GM20431 (cell line): ENCODE measurements around the gene TSPAN9.

Experiments
- in situ Hi-C: fragments of 300-500 bp; cut with MseI, MboI; formaldehyde crosslinking; loops from one replicate; pipeline ENCODE4 v1.15.0; 2020; ENCODE audit warnings: low sequenced_read_pairs; ENCODE audit not compliant: unreplicated experiment

TSPAN9 gene

GRCh38 chr12:3173008-3173553 lies 95.9 kb downstream of the TSPAN9 start:
- in situ Hi-C loops, result no loop called here

GRCh38 chr12:3173912-3174311 lies 96.7 kb downstream of the TSPAN9 start:
- in situ Hi-C loops, result no loop called here

- in situ Hi-C loops, result no loop called here
Measured at GRCh38 chr12:3175238-3175637, 98.1 kb downstream of the TSPAN9 start.

GRCh38 chr12:3176754-3177153 lies 99.6 kb downstream of the TSPAN9 start:
- in situ Hi-C loops, result no loop called here

GRCh38 chr12:3177778-3178425 lies 100.7 kb downstream of the TSPAN9 start:
- in situ Hi-C loops, result no loop called here

- in situ Hi-C loops, result no loop called here
Measured at GRCh38 chr12:3178671-3179313, 101.6 kb downstream of the TSPAN9 start.

- in situ Hi-C loops, result no loop called here
Measured at GRCh38 chr12:3179731-3180130, 102.6 kb downstream of the TSPAN9 start.

GRCh38 chr12:3182426-3182825 lies 105.2 kb downstream of the TSPAN9 start:
- in situ Hi-C loops, result no loop called here

- in situ Hi-C loops, result no loop called here
Measured at GRCh38 chr12:3184485-3184884, 107.3 kb downstream of the TSPAN9 start.

- in situ Hi-C loops, result no loop called here
Measured at GRCh38 chr12:3185260-3185870, 108.2 kb downstream of the TSPAN9 start.

GRCh38 chr12:3186546-3187215 lies 109.5 kb downstream of the TSPAN9 start:
- in situ Hi-C loops, result no loop called here

- in situ Hi-C loops, result no loop called here
Measured at GRCh38 chr12:3187846-3188770, 110.9 kb downstream of the TSPAN9 start.

GRCh38 chr12:3189282-3189681 lies 112.1 kb downstream of the TSPAN9 start:
- in situ Hi-C loops, result no loop called here

- in situ Hi-C loops, result no loop called here
Measured at GRCh38 chr12:3190101-3190500, 112.9 kb downstream of the TSPAN9 start.

- in situ Hi-C loops, result no loop called here
Measured at GRCh38 chr12:3191450-3191849, 114.3 kb downstream of the TSPAN9 start.

GRCh38 chr12:3192221-3192620 lies 115.0 kb downstream of the TSPAN9 start:
- in situ Hi-C loops, result no loop called here

GRCh38 chr12:3193131-3193530 lies 116.0 kb downstream of the TSPAN9 start:
- in situ Hi-C loops, result no loop called here

GRCh38 chr12:3193755-3194154 lies 116.6 kb downstream of the TSPAN9 start:
- in situ Hi-C loops, result no loop called here

GRCh38 chr12:3195337-3195736 lies 118.2 kb downstream of the TSPAN9 start:
- in situ Hi-C loops, result no loop called here
